ENCODE results near the gene REXO4.
"Not testable (repeated sequence)": the region's sequence is repeated elsewhere in the genome, so short reads cannot be mapped to it uniquely, and the experiment has no call there.

The REXO4 gene, protein sequence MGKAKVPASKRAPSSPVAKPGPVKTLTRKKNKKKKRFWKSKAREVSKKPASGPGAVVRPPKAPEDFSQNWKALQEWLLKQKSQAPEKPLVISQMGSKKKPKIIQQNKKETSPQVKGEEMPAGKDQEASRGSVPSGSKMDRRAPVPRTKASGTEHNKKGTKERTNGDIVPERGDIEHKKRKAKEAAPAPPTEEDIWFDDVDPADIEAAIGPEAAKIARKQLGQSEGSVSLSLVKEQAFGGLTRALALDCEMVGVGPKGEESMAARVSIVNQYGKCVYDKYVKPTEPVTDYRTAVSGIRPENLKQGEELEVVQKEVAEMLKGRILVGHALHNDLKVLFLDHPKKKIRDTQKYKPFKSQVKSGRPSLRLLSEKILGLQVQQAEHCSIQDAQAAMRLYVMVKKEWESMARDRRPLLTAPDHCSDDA

DNA sequence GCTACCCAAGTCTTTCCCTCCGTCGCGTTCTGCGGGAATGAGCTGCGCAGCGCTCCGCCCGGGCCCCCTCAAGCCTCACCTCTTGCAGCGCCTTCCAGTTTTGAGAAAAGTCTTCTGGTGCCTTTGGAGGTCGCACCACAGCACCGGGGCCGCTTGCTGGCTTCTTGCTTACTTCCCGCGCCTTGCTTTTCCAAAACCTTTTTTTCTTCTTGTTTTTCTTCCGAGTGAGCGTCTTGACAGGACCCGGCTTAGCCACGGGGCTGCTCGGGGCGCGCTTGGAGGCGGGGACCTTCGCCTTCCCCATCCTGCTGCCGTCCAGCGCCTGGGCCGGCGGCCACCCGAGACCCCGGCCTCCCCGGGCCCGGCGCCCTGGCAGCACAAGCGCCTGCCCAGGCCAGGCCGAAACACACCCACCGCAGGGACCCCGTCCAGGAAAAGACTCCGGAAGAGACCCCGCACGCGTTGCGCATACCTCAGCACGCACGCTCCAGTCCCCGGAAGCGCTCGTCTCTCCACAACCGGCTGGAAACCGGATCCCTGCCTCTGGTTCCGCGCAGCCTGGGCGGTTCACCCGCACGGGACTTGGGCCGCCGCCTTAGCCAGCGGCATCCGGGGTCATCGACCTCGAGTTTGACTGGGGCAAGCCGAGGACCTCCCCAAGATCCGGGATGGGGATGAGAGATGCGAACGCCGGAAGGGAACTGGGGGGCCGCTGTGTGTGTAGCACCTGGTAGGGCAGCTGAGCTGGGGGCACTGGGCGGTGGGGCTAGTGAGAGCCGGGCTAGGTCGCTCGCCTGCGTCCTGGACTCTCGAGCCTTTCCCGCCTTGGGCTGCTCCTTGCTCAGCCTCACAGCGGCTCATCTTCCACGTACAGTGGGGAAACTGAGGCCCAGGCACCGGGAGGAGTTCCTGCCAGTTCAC, at the start of gene REXO4:
TSS of gene REXO4 (minus strand) at position 470 of the 921 bp plus-strand sequence. CDS start at position 304, 166 bp downstream.
- peak; percentile 42 for DNase-seq (ENCODE audit: low read depth)

DNA sequence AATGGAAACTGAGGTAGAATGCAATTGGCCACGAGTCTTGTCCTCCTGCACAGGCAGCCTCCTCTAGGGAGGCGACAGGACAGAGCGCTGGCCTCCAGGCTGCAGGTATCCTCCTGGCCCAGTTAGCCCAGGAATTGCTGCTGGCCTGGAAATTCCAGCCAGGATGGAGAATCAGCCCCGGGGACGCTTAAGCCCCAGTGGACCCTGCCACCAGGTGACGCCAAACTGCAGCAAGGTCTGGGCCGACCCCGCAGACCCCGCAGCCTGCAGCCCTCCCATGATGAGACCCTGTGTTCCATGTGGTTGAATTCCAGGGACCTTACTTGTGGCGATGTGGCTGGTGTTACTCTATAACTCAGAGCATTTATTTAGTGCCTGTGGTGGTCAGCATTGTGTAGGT, 49.3 kb upstream of the REXO4 start:
- no peak for DNase-seq (ENCODE audit: low read depth)

DNA sequence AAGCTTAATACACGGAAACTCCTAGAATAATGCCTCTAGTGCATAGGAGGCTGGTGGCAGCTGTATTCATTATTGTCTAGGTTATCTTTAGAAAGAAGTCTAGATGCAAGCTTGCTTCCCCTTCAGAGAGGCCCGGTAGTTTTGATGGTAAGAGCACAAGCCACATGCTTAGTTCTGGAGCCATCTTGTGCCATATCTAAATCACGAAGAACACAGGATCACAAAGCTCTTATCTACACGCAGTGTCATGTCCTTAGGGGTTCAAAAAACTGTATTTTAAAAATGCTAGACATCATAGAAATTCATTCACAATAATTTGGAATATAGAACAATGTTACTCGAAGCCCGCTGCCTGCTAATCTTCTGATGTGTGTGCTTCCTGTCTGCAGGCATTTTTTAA, 48.2 kb upstream of the REXO4 start:
- DNase-seq (ENCODE audit: low read depth), result no peak

DNA sequence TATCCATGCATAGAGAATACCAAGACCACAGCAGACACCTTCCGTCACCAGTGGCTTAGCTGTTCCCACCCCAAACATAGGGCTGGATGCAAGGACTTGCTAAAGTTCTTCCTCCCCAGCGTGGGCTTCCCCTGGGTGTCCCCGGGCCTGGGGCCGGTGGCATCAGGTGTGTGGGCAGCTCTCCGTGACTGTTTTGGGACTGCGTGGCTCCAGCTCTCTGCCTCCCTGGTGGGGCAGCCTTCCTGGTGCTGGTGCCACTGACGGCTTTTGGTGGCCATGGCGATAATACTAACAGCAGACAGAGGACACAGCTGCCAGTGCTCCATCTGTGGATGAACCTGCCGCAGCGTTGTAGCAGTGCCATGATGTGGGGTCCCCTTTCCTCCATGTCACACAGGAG, 46.8 kb upstream of the REXO4 start:
- no peak for DNase-seq (ENCODE audit: low read depth)

DNA sequence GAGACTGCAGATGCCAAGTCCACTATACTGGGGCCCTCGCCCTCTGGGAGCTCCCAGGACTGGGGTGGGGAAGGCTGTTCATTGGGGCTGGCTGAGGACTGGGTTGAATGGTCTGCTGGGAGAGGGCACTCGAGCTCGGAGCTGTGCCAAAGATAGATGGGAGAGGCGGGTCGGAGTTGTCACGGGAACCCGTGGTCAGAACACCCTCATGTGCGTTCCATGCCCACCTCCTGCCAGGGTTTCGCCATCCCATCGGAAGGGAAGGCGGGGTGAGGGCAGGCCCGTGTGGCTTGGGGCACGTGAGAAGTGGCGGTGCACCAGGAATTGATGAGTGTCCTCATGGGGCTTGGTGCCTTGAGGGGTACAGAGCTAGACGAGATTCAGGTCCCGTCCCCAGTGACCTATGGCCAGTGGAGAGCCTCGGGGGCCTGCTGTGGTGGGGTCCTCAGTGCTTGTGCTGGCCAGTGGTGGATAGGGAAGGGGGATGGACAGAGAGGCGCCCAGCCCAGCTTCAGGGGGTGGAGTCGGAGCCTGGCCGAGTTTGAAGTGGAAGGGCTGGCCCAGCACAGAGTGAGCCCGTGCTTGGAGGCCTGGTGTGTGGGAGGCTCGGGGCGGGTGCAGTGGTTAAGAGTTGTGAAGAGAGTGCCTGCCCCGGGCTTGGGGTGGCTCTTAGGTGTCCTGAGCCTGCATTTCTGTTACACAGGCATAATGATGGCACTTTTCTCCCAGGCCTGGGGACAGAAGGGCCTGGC, 46.2 kb upstream of the REXO4 start:
- DNase-seq (ENCODE audit: low read depth), result no peak

DNA sequence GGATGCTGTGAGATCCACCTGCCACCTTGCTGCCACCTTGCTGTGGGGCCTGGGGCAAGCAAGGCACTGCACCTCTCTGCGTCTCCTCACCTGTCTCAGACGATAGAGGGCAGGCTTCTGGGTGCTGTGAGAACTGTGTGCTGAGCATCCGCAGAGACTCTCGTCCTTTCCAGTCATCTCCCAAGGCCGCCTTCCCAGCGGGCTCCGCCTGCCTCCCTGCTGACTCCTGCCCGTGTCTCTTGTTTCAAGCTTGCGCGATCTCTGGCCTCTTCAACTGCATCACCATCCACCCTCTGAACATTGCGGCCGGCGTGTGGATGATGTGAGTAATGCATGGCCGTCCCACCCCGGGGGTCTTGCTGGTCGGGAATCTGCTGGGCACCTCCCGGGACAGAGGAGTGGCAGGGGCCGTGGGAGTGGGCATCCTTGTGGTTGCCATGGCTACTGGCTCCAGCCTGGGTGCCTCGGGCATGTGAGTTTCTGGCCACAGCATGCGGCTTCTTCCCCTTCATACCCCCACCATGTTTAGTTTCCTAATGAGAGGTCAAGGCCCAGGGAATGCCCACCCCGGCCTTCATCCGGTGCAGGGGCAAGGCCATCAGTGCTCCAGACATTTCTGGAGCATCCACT, 45.5 kb upstream of the REXO4 start:
- no peak for DNase-seq (ENCODE audit: low read depth)

DNA sequence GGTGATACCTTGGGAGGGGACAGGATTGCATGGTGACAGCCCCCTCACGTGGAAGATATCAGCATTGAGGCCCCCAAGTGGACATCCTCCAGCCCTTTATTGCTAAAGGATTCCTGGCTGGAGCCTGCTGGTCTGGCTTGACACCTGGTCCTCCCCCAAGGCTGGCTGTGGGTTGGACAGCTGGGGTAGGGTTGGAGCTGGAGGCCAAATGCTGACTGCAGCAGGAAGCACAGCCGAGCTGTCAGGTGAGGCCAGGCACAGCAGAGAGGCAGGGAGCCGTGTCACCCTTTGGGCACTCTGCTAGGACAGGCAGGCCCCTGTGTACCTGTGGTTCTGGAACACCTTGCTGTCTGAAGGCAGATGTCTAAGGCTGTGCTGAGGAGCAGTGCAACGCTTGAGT, 44.2 kb upstream of the REXO4 start:
- no peak for DNase-seq (ENCODE audit: low read depth)

DNA sequence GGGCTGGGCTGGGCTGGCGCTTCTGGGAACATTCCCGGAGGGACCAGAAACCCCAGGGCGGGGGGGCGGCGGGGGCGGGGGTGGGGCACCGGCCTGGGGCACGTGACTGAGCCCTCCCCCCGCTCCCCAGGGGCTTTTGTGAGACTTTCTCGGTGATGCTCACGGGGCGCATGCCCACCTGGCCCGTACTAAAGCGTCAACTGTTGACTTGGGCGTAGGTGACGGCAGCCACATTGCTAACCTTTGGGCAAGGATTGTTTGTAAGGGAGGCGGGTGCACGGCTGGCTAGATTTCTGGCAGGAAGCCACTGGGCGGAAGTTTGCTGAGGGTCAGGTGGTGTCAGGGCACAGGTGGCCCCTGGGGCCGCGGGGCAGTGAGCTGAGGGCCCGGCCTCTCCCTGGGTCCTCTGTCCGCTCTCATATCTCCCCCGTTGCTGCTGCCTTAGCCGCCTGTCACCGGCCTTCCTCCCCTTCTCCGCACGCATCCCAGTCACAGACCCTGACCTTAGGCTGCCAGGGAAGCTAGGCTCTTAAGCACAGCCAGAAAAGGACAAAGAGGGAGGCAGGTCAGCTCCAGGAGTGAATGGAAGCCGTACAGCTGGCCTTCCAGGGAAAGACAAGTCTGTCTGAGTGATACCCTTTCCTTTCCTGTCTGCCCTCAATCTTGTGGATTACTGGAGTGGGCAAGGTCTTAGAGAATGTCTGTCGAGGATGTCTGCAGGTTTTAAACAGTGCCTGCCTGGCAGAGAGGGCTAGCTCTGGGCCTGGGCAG, 42.8 kb upstream of the REXO4 start:
- DNase-seq (ENCODE audit: low read depth), result no peak

DNA sequence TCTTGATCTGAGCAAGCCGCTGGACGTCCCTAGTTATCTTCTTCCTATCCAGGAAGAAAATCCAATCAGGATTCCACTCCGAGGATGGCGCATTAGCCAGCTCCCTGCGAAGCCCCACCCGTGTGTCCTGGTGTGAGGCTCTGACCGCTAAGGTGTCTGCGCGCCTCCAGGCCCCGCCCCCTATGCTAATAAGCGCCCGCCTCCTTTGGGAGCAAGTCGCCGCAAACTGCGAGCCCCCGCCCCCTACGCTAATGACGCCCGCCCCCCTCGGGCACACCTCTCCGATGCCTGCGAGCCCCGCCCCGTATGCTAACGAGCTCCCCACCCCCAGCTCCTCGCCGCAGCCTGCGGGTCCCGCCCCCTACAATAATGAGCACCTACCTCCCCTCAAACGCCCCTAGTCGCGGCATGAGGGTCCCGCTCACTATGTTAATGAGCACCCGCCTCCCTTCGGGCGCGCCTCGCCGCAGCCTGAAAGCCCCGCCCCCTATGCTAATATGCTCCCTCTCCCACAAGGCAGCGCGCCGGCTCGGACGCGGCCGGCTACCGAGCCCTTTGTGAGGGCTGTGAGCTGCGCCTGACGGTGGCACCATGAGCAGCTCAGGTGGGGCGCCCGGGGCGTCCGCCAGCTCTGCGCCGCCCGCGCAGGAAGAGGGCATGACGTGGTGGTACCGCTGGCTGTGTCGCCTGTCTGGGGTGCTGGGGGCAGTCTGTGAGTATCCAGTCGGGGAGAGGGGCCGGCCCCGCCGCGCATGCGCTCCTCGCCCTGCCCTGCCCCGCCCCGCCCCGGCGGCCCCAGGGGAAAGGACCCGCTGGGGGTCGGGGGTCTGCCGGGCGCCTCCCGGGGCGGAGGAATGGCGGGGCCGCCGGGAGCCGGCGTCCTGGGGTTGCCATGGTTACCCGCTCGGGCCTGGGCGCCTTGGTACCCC, 41.9 kb upstream of the REXO4 start, which contains the start of gene CACFD1:
TSS of gene CACFD1 (plus strand) at position 503 of the 929 bp plus-strand sequence. CDS start at position 592, 89 bp downstream.
- peak; percentile 58 for DNase-seq (ENCODE audit: low read depth)

DNA sequence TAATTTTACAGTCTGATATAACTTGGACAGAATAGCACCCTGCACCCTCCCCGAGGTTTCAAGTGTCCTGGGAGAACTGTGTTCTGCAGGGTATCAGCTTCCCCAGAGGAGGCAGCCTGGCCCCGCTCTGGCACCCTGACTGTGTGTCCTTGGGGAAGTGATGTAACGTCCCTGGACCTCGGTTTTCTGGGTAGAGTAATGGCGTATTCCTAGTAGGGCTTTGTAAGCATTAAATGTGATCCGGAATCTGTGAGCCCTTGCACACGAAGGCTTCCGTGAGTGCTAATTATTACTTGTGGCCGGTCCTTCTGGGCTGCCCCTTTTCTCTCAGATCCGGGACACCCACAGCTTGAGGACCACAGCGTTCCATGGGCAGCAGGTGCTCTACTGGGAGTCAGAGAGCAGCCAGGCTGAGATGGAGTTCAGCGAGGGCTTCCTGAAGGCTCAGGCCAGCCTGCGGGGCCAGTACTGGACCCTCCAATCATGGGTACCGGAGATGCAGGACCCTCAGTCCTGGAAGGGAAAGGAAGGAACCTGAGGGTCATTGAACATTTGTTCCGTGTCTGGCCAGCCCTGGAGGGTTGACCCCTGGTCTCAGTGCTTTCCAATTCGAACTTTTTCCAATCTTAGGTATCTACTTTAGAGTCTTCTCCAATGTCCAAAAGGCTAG, 41.0 kb upstream of the REXO4 start:
- DNase-seq (ENCODE audit: low read depth), result no peak

DNA sequence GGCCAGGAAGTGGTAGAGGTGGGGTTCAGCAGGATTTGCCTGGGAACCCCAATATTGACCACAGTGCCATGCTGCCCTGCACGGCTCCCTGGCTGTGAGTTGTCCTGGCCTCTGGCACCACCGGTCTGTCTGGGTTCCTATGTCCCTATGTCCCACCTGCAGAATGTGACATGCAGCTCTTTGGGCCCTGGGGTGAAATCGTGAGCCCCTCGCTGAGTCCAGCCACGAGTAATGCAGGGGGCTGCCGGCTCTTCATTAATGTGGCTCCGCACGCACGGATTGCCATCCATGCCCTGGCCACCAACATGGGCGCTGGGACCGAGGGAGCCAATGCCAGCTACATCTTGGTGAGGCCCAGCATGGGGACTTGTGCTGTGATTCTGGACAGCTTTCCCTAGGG, 39.9 kb upstream of the REXO4 start:
- no peak for DNase-seq (ENCODE audit: low read depth)

DNA sequence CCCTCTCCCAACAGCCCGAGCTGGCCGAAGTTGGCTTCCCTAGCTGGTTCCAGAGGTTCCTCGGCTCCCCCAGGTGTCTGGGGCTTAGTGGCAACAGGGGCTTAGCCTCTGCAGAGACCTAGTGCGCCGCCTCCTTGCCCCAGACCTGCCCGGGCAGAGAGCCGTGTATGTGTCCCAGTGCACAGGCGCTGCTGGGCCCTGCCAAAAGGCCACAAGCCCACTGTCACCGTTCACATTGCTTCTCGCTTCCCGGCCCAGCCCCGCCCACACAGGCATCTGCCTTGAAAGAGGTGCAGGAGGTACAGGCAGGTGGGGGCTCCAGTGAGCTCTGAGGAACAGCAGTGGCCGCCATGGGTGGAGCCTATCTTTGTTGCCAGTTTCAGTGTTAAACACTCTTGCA, 39.4 kb upstream of the REXO4 start:
- DNase-seq (ENCODE audit: low read depth), result no peak

DNA sequence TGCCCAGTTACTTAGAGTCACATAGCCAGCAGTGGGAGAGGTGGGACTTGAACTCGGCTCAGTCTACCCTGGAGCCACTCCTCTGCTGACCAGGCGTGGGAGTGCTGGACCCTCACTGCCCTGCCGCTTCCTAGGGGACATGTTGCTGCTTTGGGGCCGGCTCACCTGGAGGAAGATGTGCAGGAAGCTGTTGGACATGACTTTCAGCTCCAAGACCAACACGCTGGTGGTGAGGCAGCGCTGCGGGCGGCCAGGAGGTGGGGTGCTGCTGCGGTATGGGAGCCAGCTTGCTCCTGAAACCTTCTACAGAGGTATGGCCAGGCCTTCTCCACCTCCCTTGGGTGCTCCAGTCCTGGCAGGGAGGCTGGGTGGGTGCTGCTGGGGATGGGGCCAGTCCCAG, 38.6 kb upstream of the REXO4 start:
- DNase-seq (ENCODE audit: low read depth), result no peak

DNA sequence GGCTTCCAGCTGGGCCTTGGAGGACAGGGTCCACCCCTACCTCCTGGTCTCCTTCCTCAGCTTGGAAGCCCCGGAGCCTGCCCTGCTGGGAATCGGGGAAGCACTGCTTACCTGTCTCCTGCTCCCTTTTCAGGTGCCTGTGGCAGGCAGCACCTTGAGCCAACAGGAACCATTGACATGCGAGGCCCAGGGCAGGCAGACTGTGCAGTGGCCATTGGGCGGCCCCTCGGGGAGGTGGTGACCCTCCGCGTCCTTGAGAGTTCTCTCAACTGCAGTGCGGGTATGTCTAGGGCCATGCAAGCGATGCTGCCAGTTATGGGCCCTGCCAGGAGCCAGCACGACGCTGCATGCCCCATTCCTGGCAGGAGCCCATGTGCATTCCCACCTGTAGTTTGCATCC, 38.1 kb upstream of the REXO4 start:
- no peak for DNase-seq (ENCODE audit: low read depth)

DNA sequence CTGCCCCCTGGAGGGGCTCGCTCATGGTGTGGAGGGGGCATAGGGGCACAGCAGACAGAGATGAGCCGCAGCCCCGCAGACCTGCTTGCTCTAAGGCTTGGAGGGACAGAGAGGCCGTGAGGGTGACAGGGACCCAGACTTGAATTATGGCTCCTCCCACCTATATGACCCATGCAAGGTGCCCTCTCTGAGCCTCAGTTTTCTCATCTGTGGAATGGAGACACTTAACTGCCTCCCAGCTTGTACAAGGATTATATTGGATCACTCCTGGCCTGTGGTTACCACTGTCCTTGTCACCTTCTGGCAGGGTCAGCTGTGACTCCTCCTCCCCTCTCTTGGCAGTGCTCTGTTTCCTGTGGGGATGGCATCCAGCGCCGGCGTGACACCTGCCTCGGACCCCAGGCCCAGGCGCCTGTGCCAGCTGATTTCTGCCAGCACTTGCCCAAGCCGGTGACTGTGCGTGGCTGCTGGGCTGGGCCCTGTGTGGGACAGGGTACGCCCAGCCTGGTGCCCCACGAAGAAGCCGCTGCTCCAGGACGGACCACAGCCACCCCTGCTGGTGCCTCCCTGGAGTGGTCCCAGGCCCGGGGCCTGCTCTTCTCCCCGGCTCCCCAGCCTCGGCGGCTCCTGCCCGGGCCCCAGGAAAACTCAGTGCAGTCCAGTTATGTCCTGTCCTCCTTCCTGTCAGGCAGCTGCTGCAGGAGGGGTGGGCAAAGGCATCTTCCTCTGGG, 37.3 kb upstream of the REXO4 start:
- DNase-seq (ENCODE audit: low read depth), result no peak

DNA sequence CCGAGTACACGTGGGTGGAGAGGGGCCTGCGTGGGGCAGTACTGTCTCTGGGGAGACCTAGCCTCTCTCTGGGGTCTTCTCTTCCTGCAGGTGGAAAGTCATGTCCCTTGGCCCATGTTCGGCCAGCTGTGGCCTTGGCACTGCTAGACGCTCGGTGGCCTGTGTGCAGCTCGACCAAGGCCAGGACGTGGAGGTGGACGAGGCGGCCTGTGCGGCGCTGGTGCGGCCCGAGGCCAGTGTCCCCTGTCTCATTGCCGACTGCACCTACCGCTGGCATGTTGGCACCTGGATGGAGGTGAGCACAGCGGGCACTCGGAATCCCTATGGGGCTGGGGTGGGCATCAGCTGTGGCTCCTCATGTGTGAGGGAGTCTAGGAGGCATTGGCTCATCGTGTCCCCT, 36.5 kb upstream of the REXO4 start:
- DNase-seq (ENCODE audit: low read depth), result no peak

DNA sequence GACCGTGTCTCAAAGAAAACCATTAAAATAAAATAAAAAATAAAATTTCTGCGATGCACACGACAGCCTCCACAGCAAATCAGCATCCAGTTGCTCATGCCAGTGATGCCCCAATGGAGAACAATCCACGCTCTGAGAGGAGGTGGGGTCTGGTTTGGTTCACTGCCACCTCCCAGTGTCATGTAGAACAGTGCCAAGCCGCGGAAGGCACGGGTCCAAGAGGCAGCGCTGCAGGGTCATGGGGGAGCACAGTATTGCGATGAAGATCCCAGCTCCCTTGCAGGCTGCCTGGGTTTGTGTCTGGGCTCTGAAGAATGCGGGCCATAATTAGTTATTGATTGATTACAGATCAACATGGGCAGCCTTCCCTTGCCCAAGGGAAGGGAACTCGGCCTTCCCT, 35.8 kb upstream of the REXO4 start:
- DNase-seq (ENCODE audit: low read depth), result no peak

DNA sequence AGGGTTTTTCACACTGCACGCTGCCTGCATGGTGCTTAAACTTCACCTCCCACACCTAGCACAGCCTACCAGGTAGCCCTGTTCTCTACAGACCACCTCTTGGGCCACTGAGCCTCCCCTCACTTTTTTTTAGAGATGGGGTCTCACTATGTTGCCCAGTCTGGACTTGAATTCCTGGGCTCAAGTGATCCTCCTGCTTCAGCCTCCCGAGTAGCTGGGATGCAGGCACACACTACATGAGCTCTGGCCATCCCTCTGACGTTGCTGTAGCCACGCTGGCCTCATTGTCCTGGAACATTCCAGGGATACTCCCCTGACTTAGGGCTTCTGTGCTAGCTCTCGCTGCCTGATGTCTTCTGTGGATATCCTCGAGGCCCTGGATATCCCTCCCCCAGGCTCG, 34.8 kb upstream of the REXO4 start:
- no peak for DNase-seq (ENCODE audit: low read depth)

DNA sequence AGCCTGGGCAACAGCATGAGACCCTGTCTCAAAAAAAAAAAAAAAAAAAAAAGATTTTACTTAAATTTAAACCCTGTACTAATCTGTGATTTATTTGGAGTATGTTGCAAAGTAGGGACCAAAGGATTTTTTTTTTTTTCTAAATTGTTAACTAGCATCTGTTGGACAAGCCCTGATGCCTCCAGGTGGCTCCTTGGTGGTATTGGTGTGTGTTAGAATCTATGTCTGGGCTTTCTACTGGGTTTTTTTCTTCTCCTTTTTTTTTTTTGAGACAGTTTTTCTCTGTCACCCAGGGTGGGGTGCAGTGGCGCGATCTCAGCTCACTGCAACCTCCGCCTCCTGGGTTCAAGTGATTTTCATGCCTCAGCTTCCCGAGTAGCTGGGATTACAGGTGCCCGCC, 34.1 kb upstream of the REXO4 start:
- not testable (repeated sequence) for DNase-seq (ENCODE audit: low read depth)
